Esophagus squamous epithelium (tissue), 4 donors: ENCODE results near the gene KCNMA1.

Experiments
- CTCF ChIP-seq, 6 experiments: fragments of 450-650 bp in 4 of 6; fragments of 200-600 bp in 2 of 6; sonication (generic) in 2 of 6; IDR thresholded peaks; one replicate each; pipeline ENCODE4 v1.5.1; 2016 to 2019; ENCODE audit warnings: antibody characterized with exemption in 6 of 6, mild to moderate bottlenecking in 4 of 6, moderate library complexity in 4 of 6
- POLR2A ChIP-seq, 4 donors: fragments of 450-650 bp; IDR thresholded peaks; one replicate each; pipeline ENCODE4 v1.6.1; 2017; ENCODE audit warnings: antibody characterized with exemption in 4 of 4, mild to moderate bottlenecking in 4 of 4, moderate library complexity in 3 of 4

GRCh38 chr10:77357185-77357584, 280.4 kb downstream of the KCNMA1 start:
- TF ChIP-seq CTCF (IDR thresholded peaks at IDR 0.05) (no peak), POLR2A (IDR thresholded peaks at IDR 0.05) (no peak)
